Stimulated activated CD4-positive, alpha-beta T cell treated with anti-CD3 and anti-CD28 coated beads, Interleukin-4, amount 100 ng/mL, for 48 hours (primary cell): ENCODE data around the gene TRPM5.

Source experiments
- DNase-seq, 2 donors: peaks; one replicate each; pipeline ENCODE4 v3.0.0-alpha.2; 2020; ENCODE audit warnings: low read depth in 2 of 2

Gene TRPM5

GRCh38 chr11:2420502-2421225 is 23.6 kb downstream of the TRPM5 start:
- DNase-seq: peak; percentile 57 to 70

- peak; percentile 47 to 49 for DNase-seq
These were observed 24.4 kb downstream of the TRPM5 start for GRCh38 chr11:2419638-2420501.

GRCh38 chr11:2418693-2419360 is 25.5 kb downstream of the TRPM5 start:
- no peak for DNase-seq

- DNase-seq: no peak
These were observed 26.2 kb downstream of the TRPM5 start for GRCh38 chr11:2417856-2418692.

GRCh38 chr11:2416765-2417164 is 27.5 kb downstream of the TRPM5 start:
- DNase-seq: no peak

- DNase-seq: no peak
These were observed 28.5 kb downstream of the TRPM5 start for GRCh38 chr11:2415601-2416380.

GRCh38 chr11:2415171-2415570 is 29.1 kb downstream of the TRPM5 start:
- no peak for DNase-seq

- DNase-seq: no peak
These were observed 29.7 kb downstream of the TRPM5 start for GRCh38 chr11:2414616-2415015.

- no peak for DNase-seq
These were observed 30.4 kb downstream of the TRPM5 start for GRCh38 chr11:2413742-2414579.

GRCh38 chr11:2412323-2412722 is 32.0 kb downstream of the TRPM5 start:
- no peak for DNase-seq

GRCh38 chr11:2411446-2412305 is 32.6 kb downstream of the TRPM5 start:
- no peak for DNase-seq

- no peak for DNase-seq
These were observed 33.7 kb downstream of the TRPM5 start for GRCh38 chr11:2410616-2411015.

GRCh38 chr11:2409611-2410468 is 34.5 kb downstream of the TRPM5 start:
- DNase-seq: no peak

- DNase-seq: no peak
These were observed 35.2 kb downstream of the TRPM5 start for GRCh38 chr11:2409126-2409525.

- no peak for DNase-seq
These were observed 35.6 kb downstream of the TRPM5 start for GRCh38 chr11:2408671-2409070.

- DNase-seq: no peak
These were observed 37.4 kb downstream of the TRPM5 start for GRCh38 chr11:2406878-2407410.

- no peak for DNase-seq
These were observed 37.9 kb downstream of the TRPM5 start for GRCh38 chr11:2406451-2406850.

GRCh38 chr11:2404735-2405196 is 39.5 kb downstream of the TRPM5 start:
- no peak for DNase-seq
